HFFc6 (cell line): ENCODE results near the gene COLGALT1. TPM values are rescaled to one million over a fixed set of nuclear protein-coding genes. Genes with fewer than 3 reads are reported as not detected.
"Not testable (repeated sequence)": the region's sequence is repeated elsewhere in the genome, so short reads cannot be mapped to it uniquely, and the experiment has no call there.

Experiments
- DNase-seq: peaks from one replicate; pipeline ENCODE4 v3.0.0-alpha.2; 2018
- H3K27ac Mint-ChIP-seq: 2 replicates; pipeline ENCODE4 v1.8.0; 2020; ENCODE audit warnings: mild to moderate bottlenecking, mixed read lengths
- H3K27me3 Mint-ChIP-seq: 2 replicates; pipeline ENCODE4 v1.8.0; 2021; ENCODE audit warnings: mild to moderate bottlenecking, moderate library complexity, mixed read lengths; ENCODE audit not compliant: insufficient read depth
- H3K36me3 Mint-ChIP-seq: 2 replicates; pipeline ENCODE4 v1.8.0; 2021; ENCODE audit warnings: low read depth, mixed read lengths
- H3K4me1 Mint-ChIP-seq: 2 replicates; pipeline ENCODE4 v1.8.0; 2020; ENCODE audit warnings: low read depth, mixed read lengths
- H3K4me3 Mint-ChIP-seq: 2 replicates; pipeline ENCODE4 v1.8.0; 2020; ENCODE audit warnings: mild to moderate bottlenecking, moderate library complexity, mixed read lengths
- H3K9me3 Mint-ChIP-seq: 2 replicates; pipeline ENCODE4 v1.8.0; 2020; ENCODE audit warnings: mild to moderate bottlenecking, mixed read lengths
- total RNA-seq, 6 experiments: library from RNA; stranded (reverse); fragmentation: NEBNext Ultra II Directional; extraction: Animal tissue kit (Norgen Biotek cat#: 25700); gene quantifications; 2 replicates in 1 of 6; 3 replicates in 5 of 6; pipeline ENCODE4 v1.2.3, GENCODE V29; 2021
- TF ChIP-seq, protein P1 (sequence below): fragments of 200-600 bp; sonication (generic); IDR thresholded peaks from 2 replicates; pipeline ENCODE4 v1.5.0; 2021; ENCODE audit warnings: antibody characterized with exemption, mild to moderate bottlenecking

COLGALT1 gene
- total RNA-seq, 6 experiments from 2014 or later = 102 to 115 (median 106) TPM

DNA sequence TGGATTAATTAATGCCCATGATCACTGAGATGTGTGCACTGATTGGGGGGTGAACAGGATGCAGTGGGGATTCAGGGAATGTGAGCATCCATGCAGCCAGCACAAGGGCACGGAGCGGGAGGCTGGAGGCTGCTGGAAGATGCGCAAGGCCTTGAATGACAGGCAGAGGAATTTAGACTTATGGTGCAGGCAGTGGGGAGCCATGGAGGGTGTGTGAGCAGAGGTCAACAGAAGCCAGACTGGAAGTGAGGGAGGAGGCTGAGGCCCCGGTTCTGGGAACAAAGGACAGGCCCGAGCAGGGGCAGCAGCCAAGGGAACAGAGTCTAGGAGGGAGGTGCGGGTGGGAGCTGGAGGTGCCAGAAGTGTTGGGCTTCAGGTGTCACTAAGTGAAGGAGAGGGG, 7.3 kb upstream of the COLGALT1 start:
- Mint-ChIP-seq H3K27me3 (peaks cover 9% of the 10 kb centered on the region), H3K27ac (no peak overlapping the region), H3K4me3 (no peak overlapping the region), H3K36me3 (no peaks in the 10 kb centered on the region), H3K9me3 (no peaks in the 10 kb centered on the region), H3K4me1 (peaks cover 4% of the 10 kb centered on the region)
- TF ChIP-seq, protein P1, sequence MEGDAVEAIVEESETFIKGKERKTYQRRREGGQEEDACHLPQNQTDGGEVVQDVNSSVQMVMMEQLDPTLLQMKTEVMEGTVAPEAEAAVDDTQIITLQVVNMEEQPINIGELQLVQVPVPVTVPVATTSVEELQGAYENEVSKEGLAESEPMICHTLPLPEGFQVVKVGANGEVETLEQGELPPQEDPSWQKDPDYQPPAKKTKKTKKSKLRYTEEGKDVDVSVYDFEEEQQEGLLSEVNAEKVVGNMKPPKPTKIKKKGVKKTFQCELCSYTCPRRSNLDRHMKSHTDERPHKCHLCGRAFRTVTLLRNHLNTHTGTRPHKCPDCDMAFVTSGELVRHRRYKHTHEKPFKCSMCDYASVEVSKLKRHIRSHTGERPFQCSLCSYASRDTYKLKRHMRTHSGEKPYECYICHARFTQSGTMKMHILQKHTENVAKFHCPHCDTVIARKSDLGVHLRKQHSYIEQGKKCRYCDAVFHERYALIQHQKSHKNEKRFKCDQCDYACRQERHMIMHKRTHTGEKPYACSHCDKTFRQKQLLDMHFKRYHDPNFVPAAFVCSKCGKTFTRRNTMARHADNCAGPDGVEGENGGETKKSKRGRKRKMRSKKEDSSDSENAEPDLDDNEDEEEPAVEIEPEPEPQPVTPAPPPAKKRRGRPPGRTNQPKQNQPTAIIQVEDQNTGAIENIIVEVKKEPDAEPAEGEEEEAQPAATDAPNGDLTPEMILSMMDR = no peak
- DNase-seq = no peak

DNA sequence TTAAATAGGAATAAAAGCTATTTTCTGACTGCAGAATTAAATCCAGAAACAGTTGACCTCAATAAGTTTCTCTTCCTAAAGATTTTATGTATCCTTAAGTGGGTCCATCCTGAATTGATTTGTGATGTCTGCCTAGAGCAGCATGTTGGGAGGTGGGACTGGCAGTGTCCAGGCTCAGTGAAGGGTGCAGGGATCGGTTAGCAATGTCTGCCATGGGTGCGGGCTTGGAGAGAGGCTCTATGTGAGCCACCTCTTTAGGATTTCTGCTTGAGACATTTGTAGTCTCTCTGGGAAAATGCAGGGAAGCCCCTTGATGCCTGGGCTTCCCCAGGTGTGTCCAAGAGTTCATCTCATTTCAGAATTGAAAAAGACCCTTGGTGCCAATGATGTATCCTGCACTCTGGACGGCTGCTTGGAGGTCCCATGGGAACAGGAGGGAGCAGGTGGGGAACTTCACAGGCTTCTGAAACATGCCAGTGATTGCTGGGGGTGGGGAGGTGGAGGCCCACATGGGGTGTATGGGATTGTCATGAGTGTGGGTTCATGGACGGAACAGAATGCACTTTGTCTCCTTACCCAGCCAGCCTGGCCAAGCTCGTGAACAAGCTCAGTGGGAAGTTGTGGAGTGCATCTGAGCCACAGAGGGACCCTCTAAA, 6.2 kb upstream of the COLGALT1 start:
- DNase-seq = no peak
- no peak overlapping the region for H3K27ac Mint-ChIP-seq
- H3K9me3 Mint-ChIP-seq = no peaks in the 10 kb centered on the region
- peaks cover 9% of the 10 kb centered on the region for H3K27me3 Mint-ChIP-seq
- TF ChIP-seq, protein P1 = no peak
- no peaks in the 10 kb centered on the region for H3K36me3 Mint-ChIP-seq
- H3K4me1 Mint-ChIP-seq = peaks cover 11% of the 10 kb centered on the region
- H3K4me3 Mint-ChIP-seq = no peak overlapping the region

DNA sequence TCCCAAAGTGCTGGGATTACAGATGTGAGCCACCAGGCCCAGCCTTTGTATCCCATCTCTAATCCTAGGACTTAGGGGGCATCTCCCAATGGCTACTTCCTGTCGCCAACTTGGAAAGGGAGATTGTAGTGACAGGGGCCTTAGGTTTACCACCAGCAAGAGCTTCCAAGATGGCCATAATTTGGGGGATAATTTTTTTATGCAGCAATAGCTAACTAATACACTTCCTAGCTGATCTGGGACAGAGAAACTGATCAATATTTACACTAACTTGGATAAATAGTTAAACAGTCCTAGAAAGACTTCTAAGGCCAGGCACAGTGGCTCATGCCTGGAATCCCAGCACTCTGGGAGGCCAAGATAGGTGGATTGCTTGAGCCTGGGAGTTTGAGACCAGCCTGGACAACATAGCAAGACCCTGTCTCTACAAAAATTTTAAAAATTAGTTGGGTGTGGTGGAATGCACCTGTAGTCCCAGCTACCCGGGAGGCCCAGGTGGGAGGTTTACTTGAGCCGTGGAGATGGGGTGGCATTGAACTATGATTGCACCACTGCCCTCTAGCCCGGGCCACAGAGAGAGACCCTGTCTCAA, 5.3 kb upstream of the COLGALT1 start:
- no peak overlapping the region for H3K27ac Mint-ChIP-seq
- H3K4me3 Mint-ChIP-seq = no peak overlapping the region
- peaks cover 15% of the 10 kb centered on the region for H3K4me1 Mint-ChIP-seq
- no peak for DNase-seq
- H3K27me3 Mint-ChIP-seq = peaks cover 9% of the 10 kb centered on the region
- TF ChIP-seq, protein P1 = no peak
- H3K9me3 Mint-ChIP-seq = no peaks in the 10 kb centered on the region
- no peaks in the 10 kb centered on the region for H3K36me3 Mint-ChIP-seq

- DNase-seq, H3K9me3 Mint-ChIP-seq, H3K36me3 Mint-ChIP-seq, H3K27ac Mint-ChIP-seq, H3K27me3 Mint-ChIP-seq: not testable (repeated sequence)
- peaks cover 26% of the 10 kb centered on the region for H3K4me1 Mint-ChIP-seq
- H3K4me3 Mint-ChIP-seq = peak overlapping the region; percentile 73; the same call in 1 of the 2 replicates
These were observed 2.7 kb upstream of the COLGALT1 start for GRCh38 chr19:17552735-17553134.

GRCh38 chr19:17553256-17553655, 2.2 kb upstream of the COLGALT1 start:
- H3K27ac Mint-ChIP-seq = peak overlapping the region; percentile 82
- H3K4me3 Mint-ChIP-seq = peak overlapping the region; percentile 73
- H3K4me1 Mint-ChIP-seq = peaks cover 26% of the 10 kb centered on the region
- no peaks in the 10 kb centered on the region for H3K36me3 Mint-ChIP-seq
- TF ChIP-seq, protein P1 = no peak
- no peaks in the 10 kb centered on the region for H3K9me3 Mint-ChIP-seq
- peaks cover 4% of the 10 kb centered on the region for H3K27me3 Mint-ChIP-seq
- DNase-seq = peak; percentile 82

GRCh38 chr19:17554968-17555479, 425 bp upstream of the COLGALT1 start:
- no peaks in the 10 kb centered on the region for H3K27me3 Mint-ChIP-seq
- H3K27ac Mint-ChIP-seq = peak overlapping the region; percentile 42; the same call in 1 of the 2 replicates
- H3K36me3 Mint-ChIP-seq = peaks cover 2% of the 10 kb centered on the region; the same call in 1 of the 2 replicates
- TF ChIP-seq, protein P1 = no peak
- DNase-seq = no peak
- H3K9me3 Mint-ChIP-seq = no peaks in the 10 kb centered on the region
- H3K4me3 Mint-ChIP-seq = peak overlapping the region; percentile 70
- H3K4me1 Mint-ChIP-seq = peaks cover 34% of the 10 kb centered on the region
